ENCODE results near the gene GATAD2A. TPM values are rescaled to one million over a fixed set of nuclear protein-coding genes. Genes with fewer than 3 reads are reported as not detected.

GATAD2A gene
- total and polyA plus RNA-seq, 10 of the 15 experiments (the other 5 are each of a cell fraction or from before 2014, with no cell fraction given), result 2.6 to 173 (median 32.0) TPM

- POLR2A ChIA-PET, result no interaction called here
- no peaks in the 10 kb centered on the region for H4K20me1 ChIP-seq (ENCODE audit: control insufficient read depth, insufficient read depth)
- in situ Hi-C loops (cut with MboI) (no loop called here), intact Hi-C loops (cut with micrococcal nuclease; ENCODE audit: unreplicated experiment) (no loop called here)
- H3K4me2 ChIP-seq (ENCODE audit: control insufficient read depth, insufficient read depth), result no peak overlapping the region
- no peak for TF ChIP-seq SMC3 (IDR thresholded peaks at IDR 0.05; ENCODE audit: borderline replicate concordance, low read length)
- TF ChIP-seq RELB (IDR thresholded peaks at IDR 0.05; ENCODE audit: low read depth), result peak; percentile 16; the same call in 1 of the 2 replicates
- TF ChIP-seq CBX5 (IDR thresholded peaks at IDR 0.05; ENCODE audit: low read depth), result no peak
- peaks cover 2% of the 10 kb centered on the region; the same call in 2 of the 3 replicates for H3K9me3 ChIP-seq (replicated peaks; ENCODE audit: control insufficient read depth, insufficient read depth, low read length)
- peaks cover 7 to 16% of the 10 kb centered on the region in 2 experiments for H3K36me3 ChIP-seq (ENCODE audit: control insufficient read depth in 2 of 2, insufficient read depth in 2 of 2, low read length in 1 of 2)
- SMC1A ChIA-PET (ENCODE audit: uncharacterized antibody, unreplicated experiment), result no interaction called here
- no peak overlapping the region for H3K9ac ChIP-seq (ENCODE audit: control insufficient read depth, insufficient read depth, low read length)
- H3K4me3 ChIP-seq, result no peak overlapping the region
- H3K4me1 ChIP-seq (ENCODE audit: control insufficient read depth, insufficient read depth, low read length), result peaks cover 8% of the 10 kb centered on the region
- H2AFZ ChIP-seq (ENCODE audit: control insufficient read depth, low read depth, low read length), result no peak overlapping the region
- H3K27me3 ChIP-seq (replicated peaks in 1 of 2; ENCODE audit: control insufficient read depth in 2 of 2, insufficient read depth in 2 of 2, low read length in 1 of 2), result no peaks in the 10 kb centered on the region
- no peak overlapping the region; the same call in 1 of the 2 replicates for H3K27ac ChIP-seq (ENCODE audit: control insufficient read depth, insufficient read depth)
- FAIRE-seq (no peak), DNase-seq (ENCODE audit: low read depth, low spot score) (no peak), ATAC-seq (peak; percentile 31; the same call in 2 of the 3 replicates)
- peaks cover 59% of the 10 kb centered on the region for H3K79me2 ChIP-seq (ENCODE audit: control insufficient read depth, insufficient read depth, low read length)
- RAD21 ChIA-PET (ENCODE audit: unreplicated experiment), result no interaction called here
- 68% methylated on average over 4 of the region's 4 CpGs for WGBS (ENCODE audit: insufficient coverage, insufficient replicate concordance, low lambda C conversion rate, missing lambda C conversion rate)
- BruUV-seq (replicated peaks), result no TSS peak
- CTCF ChIA-PET, result interaction anchor here (0.6 kb wide), 1 partner anchor 34 kb away, joined by 3 read pairs; no protein-coding TSS in a partner anchor
Observed at GRCh38 chr19:19438366-19439175, 33.1 kb downstream of the GATAD2A start.

- ATAC-seq (no peak), DNase-seq (ENCODE audit: low read depth, low spot score) (no peak), FAIRE-seq (no peak)
- no peak overlapping the region for H2AFZ ChIP-seq (ENCODE audit: control insufficient read depth, low read depth, low read length)
- H3K79me2 ChIP-seq (ENCODE audit: control insufficient read depth, insufficient read depth, low read length), result peaks cover 60% of the 10 kb centered on the region
- H4K20me1 ChIP-seq (ENCODE audit: control insufficient read depth, insufficient read depth), result no peaks in the 10 kb centered on the region
- no peak overlapping the region for H3K4me2 ChIP-seq (ENCODE audit: control insufficient read depth, insufficient read depth)
- peaks cover 5% of the 10 kb centered on the region; the same call in 2 of the 3 replicates for H3K9me3 ChIP-seq (replicated peaks; ENCODE audit: control insufficient read depth, insufficient read depth, low read length)
- intact Hi-C loops (cut with micrococcal nuclease; ENCODE audit: unreplicated experiment) (no loop called here), in situ Hi-C loops (cut with MboI) (no loop called here)
- H3K4me3 ChIP-seq, result no peak overlapping the region
- RAD21 ChIA-PET (ENCODE audit: unreplicated experiment), result no interaction called here
- CTCF ChIA-PET, result no interaction called here
- peaks cover 14% of the 10 kb centered on the region for H3K4me1 ChIP-seq (ENCODE audit: control insufficient read depth, insufficient read depth, low read length)
- POLR2A ChIA-PET, result no interaction called here
- no peak overlapping the region for H3K9ac ChIP-seq (ENCODE audit: control insufficient read depth, insufficient read depth, low read length)
- SMC1A ChIA-PET (ENCODE audit: uncharacterized antibody, unreplicated experiment), result no interaction called here
- no TSS peak for BruUV-seq (replicated peaks)
- H3K27me3 ChIP-seq (replicated peaks in 1 of 2; ENCODE audit: control insufficient read depth in 2 of 2, insufficient read depth in 2 of 2, low read length in 1 of 2), result no peaks in the 10 kb centered on the region
- WGBS (ENCODE audit: insufficient coverage, insufficient replicate concordance, low lambda C conversion rate, missing lambda C conversion rate), result 74% methylated on average over 2 of the region's 2 CpGs
- H3K27ac ChIP-seq (ENCODE audit: control insufficient read depth, insufficient read depth), result no peak overlapping the region
- H3K36me3 ChIP-seq (ENCODE audit: control insufficient read depth in 2 of 2, insufficient read depth in 2 of 2, low read length in 1 of 2), result peaks cover 7 to 20% of the 10 kb centered on the region in 2 experiments
- TF ChIP-seq YY1 (IDR thresholded peaks at IDR 0.05; ENCODE audit: low read depth, low read length), result no peak
- TF ChIP-seq MEF2B (IDR thresholded peaks at IDR 0.05; ENCODE audit: partially characterized antibody, poor library complexity, severe bottlenecking), result no peak
- TF ChIP-seq CBX5 (IDR thresholded peaks at IDR 0.05; ENCODE audit: low read depth), result no peak
- TF ChIP-seq RB1 (IDR thresholded peaks at IDR 0.05; ENCODE audit: borderline replicate concordance), result no peak
- TF ChIP-seq CHD2 (IDR thresholded peaks at IDR 0.05; ENCODE audit: borderline replicate concordance, low read depth, low read length), result no peak
- TF ChIP-seq CREB1 (IDR thresholded peaks at IDR 0.05; ENCODE audit: low read depth), result no peak
- no peak for TF ChIP-seq LARP7 (IDR thresholded peaks at IDR 0.05)
- no peak for TF ChIP-seq ZNF622 (IDR thresholded peaks at IDR 0.05)
- no peak for TF ChIP-seq RUNX3 (IDR thresholded peaks at IDR 0.05; ENCODE audit: low read length)
- TF ChIP-seq E2F4 (IDR thresholded peaks at IDR 0.05; ENCODE audit: low read depth, low read length), result no peak
- no peak for TF ChIP-seq SIN3A (IDR thresholded peaks at IDR 0.05; ENCODE audit: low read depth, low read length)
- no peak for TF ChIP-seq WRNIP1 (IDR thresholded peaks at IDR 0.05; ENCODE audit: borderline replicate concordance, low read depth, low read length)
Observed at GRCh38 chr19:19439176-19439482, 33.7 kb downstream of the GATAD2A start.

All from GM12878 (cell line).